Natural killer cell (primary cell): ENCODE data around the gene NOTCH3. TPM values are rescaled to one million over a fixed set of nuclear protein-coding genes. Genes with fewer than 3 reads are reported as not detected.

ENCODE experiments used
- ATAC-seq, 3 donors: fragments of 150-1000 bp in 2 of 3; fragments of 200-7000 bp in 1 of 3; cut with Tn5 transposase; 1 replicate in 1 of 3; 2 replicates in 2 of 3; pipeline ENCODE4 v1.10.0; 2021; ENCODE audit warnings: mild to moderate bottlenecking in 2 of 3, moderate library complexity in 2 of 3
- DNase-seq, 2 donors: peaks; one replicate each; pipeline versions ENCODE4 v3.0.0 to v3.0.0-alpha.2; 2013 to 2021; ENCODE audit warnings: mixed read lengths in 1 of 2
- H3K27ac ChIP-seq: one replicate; pipeline ENCODE4 v1.5.1; 2013; ENCODE audit warnings: mild to moderate bottlenecking, low read length
- H3K27me3 ChIP-seq: one replicate; pipeline ENCODE4 v1.6.1; 2013; ENCODE audit warnings: low read length; ENCODE audit not compliant: control insufficient read depth, insufficient read depth
- H3K36me3 ChIP-seq: one replicate; pipeline ENCODE4 v1.6.1; 2013; ENCODE audit warnings: low read length; ENCODE audit not compliant: control insufficient read depth, insufficient read depth
- H3K4me1 ChIP-seq: one replicate; pipeline ENCODE4 v1.6.1; 2013; ENCODE audit warnings: low read length; ENCODE audit not compliant: control insufficient read depth, insufficient read depth
- H3K4me3 ChIP-seq: one replicate; pipeline ENCODE4 v1.5.1; 2013; ENCODE audit warnings: low read length
- H3K9me3 ChIP-seq: one replicate; pipeline ENCODE4 v1.6.1; 2013; ENCODE audit warnings: low read length; ENCODE audit not compliant: control insufficient read depth, insufficient read depth
- H3K27ac Mint-ChIP-seq, 2 donors: one replicate each; pipeline ENCODE4 v1.8.0; 2022; ENCODE audit warnings: mild to moderate bottlenecking in 2 of 2, mixed read lengths in 2 of 2, moderate library complexity in 1 of 2
- H3K27me3 Mint-ChIP-seq, 2 donors: one replicate each; pipeline ENCODE4 v1.8.0; 2022; ENCODE audit warnings: low read depth in 2 of 2, mixed read lengths in 2 of 2
- H3K36me3 Mint-ChIP-seq: one replicate; pipeline ENCODE4 v1.8.0; 2022; ENCODE audit warnings: mixed read lengths
- H3K4me1 Mint-ChIP-seq, 2 donors: one replicate each; pipeline ENCODE4 v1.8.0; 2022; ENCODE audit warnings: mixed read lengths in 2 of 2
- H3K4me3 Mint-ChIP-seq: one replicate; pipeline ENCODE4 v1.8.0; 2022; ENCODE audit warnings: mild to moderate bottlenecking, moderate library complexity, mixed read lengths
- H3K9me3 Mint-ChIP-seq, 2 donors: one replicate each; pipeline ENCODE4 v1.8.0; 2022; ENCODE audit warnings: mixed read lengths in 2 of 2
- CTCF ChIP-seq: fragments of 200-600 bp; IDR thresholded peaks from one replicate; pipeline ENCODE4 v1.8.0; 2022; ENCODE audit warnings: antibody characterized with exemption
- WGBS: methylation state at CpG from one replicate; pipeline ENCODE4 v1.1.7; 2013; ENCODE audit warnings: missing lambda C conversion rate; ENCODE audit not compliant: insufficient coverage; 5-methylcytosine and 5-hydroxymethylcytosine counted together
- intact Hi-C: fragments of 100-400 bp; cut with micrococcal nuclease; formaldehyde crosslinking; loops from one replicate; pipeline ENCODE4 v1.14.2; 2022
- total RNA-seq, 4 donors: library from RNA; stranded (reverse); fragments of 120-200 nt in 1 of 4; gene quantifications; one replicate each; pipeline versions ENCODE4 v1.2.3 to v1.2.4, GENCODE V29; 2013 to 2022

Gene NOTCH3
- total RNA-seq, 3 donors from 2014 or later (not counting 1 experiment from before 2014, with no cell fraction given): 0.25 to 0.26 TPM; not detected in 1

GRCh38 chr19:15118789-15119494 lies 81.9 kb downstream of the NOTCH3 start:
- no peaks in the 10 kb centered on the region for H3K36me3 Mint-ChIP-seq
- ATAC-seq: no peak
- no peaks in the 10 kb centered on the region for H3K9me3 ChIP-seq

GRCh38 chr19:15118248-15118647 lies 82.5 kb downstream of the NOTCH3 start:
- WGBS: 97% methylated on average over 2 of the region's 2 CpGs
- H3K9me3 Mint-ChIP-seq: no peaks in the 10 kb centered on the region
- H3K36me3 Mint-ChIP-seq: no peaks in the 10 kb centered on the region

More at GRCh38 chr19:15118789-15119494, 81.9 kb downstream of the NOTCH3 start:
- Mint-ChIP-seq H3K4me1 (peaks cover 0 to 4% of the 10 kb centered on the region in 2 donors), H3K9me3 (no peaks in the 10 kb centered on the region), H3K27ac (no peak overlapping the region), H3K27me3 (no peaks in the 10 kb centered on the region), H3K4me3 (no peak overlapping the region)
- peaks cover 2% of the 10 kb centered on the region for H3K4me1 ChIP-seq
- H3K27ac ChIP-seq: no peak overlapping the region
- 97% methylated on average over 20 of the region's 20 CpGs for WGBS
- no peak for TF ChIP-seq CTCF
- no peak overlapping the region for H3K4me3 ChIP-seq
- H3K27me3 ChIP-seq: no peaks in the 10 kb centered on the region
- DNase-seq: no peak
- intact Hi-C loops: no loop called here
- peaks cover 56% of the 10 kb centered on the region for H3K36me3 ChIP-seq

GRCh38 chr19:15116856-15117255 lies 83.9 kb downstream of the NOTCH3 start:
- 90% methylated on average over 12 of the region's 12 CpGs for WGBS
- Histone ChIP-seq H3K9me3 (no peaks in the 10 kb centered on the region), H3K36me3 (peaks cover 54% of the 10 kb centered on the region), H3K4me3 (no peak overlapping the region), H3K27me3 (no peaks in the 10 kb centered on the region), H3K4me1 (no peaks in the 10 kb centered on the region), H3K27ac (no peak overlapping the region)
- DNase-seq (no peak), ATAC-seq (no peak)
- no peaks in the 10 kb centered on the region for H3K9me3 Mint-ChIP-seq
- no peaks in the 10 kb centered on the region for H3K36me3 Mint-ChIP-seq
- H3K4me3 Mint-ChIP-seq: no peak overlapping the region
- no peaks in the 10 kb centered on the region for H3K4me1 Mint-ChIP-seq
- H3K27ac Mint-ChIP-seq: no peak overlapping the region
- intact Hi-C loops: no loop called here
- no peaks in the 10 kb centered on the region for H3K27me3 Mint-ChIP-seq
- no peak for TF ChIP-seq CTCF

More at GRCh38 chr19:15118248-15118647, 82.5 kb downstream of the NOTCH3 start:
- Mint-ChIP-seq H3K4me1 (no peaks in the 10 kb centered on the region), H3K27me3 (no peaks in the 10 kb centered on the region), H3K4me3 (no peak overlapping the region), H3K27ac (no peak overlapping the region)
- intact Hi-C loops: no loop called here
- H3K9me3 ChIP-seq: no peaks in the 10 kb centered on the region
- TF ChIP-seq CTCF: no peak
- peaks cover 56% of the 10 kb centered on the region for H3K36me3 ChIP-seq
- no peak overlapping the region for H3K4me3 ChIP-seq
- ATAC-seq (no peak), DNase-seq (no peak)
- no peaks in the 10 kb centered on the region for H3K4me1 ChIP-seq
- H3K27me3 ChIP-seq: no peaks in the 10 kb centered on the region
- no peak overlapping the region for H3K27ac ChIP-seq
